Stimulated activated CD8-positive, alpha-beta memory T cell treated with anti-CD3 and anti-CD28 coated beads, Interleukin-4, amount 100 ng/mL, for 4 hours (primary cell): ENCODE results near the gene HAUS2.
"Not testable (repeated sequence)": the region's sequence is repeated elsewhere in the genome, so short reads cannot be mapped to it uniquely, and the experiment has no call there.

Source experiments
- DNase-seq, 2 donors: peaks; one replicate each; pipeline ENCODE4 v3.0.0-alpha.2; 2020; ENCODE audit warnings: low read depth in 2 of 2, low spot score in 1 of 2

HAUS2 gene

GRCh38 chr15:42575188-42576039 lies 26.8 kb downstream of the HAUS2 start, which contains the start of gene STARD9:
TSS of gene STARD9 (plus strand) at chr15:42575606. CDS start at chr15:42575716, 110 bp downstream.
- peak; percentile 83 to 91 for DNase-seq

- DNase-seq, result no peak
Measured at GRCh38 chr15:42576040-42576594, 27.5 kb downstream of the HAUS2 start.

DNA sequence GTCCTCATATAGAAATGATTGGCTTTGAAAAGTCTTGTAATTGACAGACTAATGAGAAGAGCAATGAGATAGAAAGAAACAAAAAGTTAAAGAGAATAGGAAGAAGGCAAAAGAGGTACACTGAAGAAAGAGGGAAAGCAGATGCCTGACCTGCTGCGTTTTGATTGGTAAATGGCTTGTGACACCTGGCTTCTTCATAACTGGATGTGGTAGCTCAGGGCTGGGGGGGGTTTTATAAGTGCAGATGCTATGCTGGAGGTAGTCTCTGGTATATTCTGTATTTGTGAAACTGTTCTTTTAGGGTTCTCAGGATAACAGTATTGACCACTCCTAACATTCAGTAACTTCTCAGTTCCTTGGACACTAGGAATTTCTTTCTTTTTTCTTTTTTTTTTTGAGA lies 28.1 kb downstream of the HAUS2 start:
- DNase-seq, result no peak

GRCh38 chr15:42577514-42578031 lies 28.9 kb downstream of the HAUS2 start:
- no peak for DNase-seq

DNA sequence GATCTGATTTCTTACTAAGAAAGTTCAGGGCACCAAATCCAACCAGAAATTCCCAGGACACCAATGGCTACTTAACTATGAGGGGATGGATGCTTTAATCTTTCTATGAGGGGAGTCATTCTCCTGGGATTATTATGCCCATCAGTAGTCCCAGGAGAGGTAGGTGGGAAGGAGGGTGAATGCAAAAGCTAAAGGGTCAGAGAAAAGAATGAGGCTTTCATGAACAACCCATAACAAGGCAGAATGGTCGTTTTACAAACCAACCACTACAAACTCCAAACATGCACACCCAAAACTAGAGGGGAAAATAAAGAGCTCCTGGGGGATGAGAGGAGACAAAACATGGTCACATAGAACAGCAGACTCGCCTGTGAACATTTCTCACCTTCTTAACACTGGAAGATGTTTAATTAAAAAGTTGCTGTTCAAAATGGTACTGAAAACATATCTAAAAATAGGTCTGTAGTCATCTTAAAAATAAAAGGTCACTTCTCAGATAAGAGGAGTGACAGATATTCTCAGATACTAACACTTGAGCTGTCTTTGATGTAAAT lies 30.4 kb downstream of the HAUS2 start:
- DNase-seq, result no peak

GRCh38 chr15:42581272-42581730 lies 32.7 kb downstream of the HAUS2 start:
- DNase-seq, result peak; percentile 37 to 48

DNA sequence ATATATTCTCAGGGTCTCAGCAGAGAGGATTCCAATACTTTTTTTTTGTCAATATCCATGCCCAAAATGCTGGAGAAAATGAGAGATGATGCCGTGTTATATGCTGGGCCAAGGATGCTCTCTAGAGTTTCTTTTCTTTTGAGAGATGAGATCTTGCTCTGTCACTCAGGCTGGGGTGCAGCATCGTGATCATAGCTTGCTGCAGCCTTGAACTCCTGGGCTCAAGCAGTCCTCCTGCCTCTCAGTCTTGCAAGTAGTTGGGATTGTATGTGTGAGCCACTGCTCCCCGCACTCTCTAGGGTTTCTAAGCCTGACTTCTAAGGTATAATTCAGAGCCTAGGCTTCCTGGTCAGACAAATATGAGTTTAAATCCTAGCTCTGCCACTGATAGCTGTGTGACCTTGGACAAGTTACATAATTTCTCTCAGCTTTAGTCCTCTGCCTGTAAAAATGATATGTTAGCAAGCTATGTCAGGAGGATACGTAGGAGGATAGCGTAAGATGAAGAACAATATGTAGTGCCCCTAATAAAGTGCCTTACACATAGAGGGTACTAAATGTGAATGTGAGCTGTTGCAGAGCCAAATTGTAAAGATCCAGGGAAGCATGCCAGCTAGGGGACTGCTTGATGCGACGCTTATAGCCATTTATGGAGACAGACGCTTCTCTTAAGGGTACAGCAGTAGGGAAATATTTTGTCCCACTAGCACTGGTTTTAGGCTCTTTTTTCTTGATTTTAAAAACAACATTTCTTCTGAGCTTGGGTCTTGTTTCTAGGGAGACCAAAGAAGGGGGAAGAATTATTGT lies 34.1 kb downstream of the HAUS2 start:
- no peak for DNase-seq

DNA sequence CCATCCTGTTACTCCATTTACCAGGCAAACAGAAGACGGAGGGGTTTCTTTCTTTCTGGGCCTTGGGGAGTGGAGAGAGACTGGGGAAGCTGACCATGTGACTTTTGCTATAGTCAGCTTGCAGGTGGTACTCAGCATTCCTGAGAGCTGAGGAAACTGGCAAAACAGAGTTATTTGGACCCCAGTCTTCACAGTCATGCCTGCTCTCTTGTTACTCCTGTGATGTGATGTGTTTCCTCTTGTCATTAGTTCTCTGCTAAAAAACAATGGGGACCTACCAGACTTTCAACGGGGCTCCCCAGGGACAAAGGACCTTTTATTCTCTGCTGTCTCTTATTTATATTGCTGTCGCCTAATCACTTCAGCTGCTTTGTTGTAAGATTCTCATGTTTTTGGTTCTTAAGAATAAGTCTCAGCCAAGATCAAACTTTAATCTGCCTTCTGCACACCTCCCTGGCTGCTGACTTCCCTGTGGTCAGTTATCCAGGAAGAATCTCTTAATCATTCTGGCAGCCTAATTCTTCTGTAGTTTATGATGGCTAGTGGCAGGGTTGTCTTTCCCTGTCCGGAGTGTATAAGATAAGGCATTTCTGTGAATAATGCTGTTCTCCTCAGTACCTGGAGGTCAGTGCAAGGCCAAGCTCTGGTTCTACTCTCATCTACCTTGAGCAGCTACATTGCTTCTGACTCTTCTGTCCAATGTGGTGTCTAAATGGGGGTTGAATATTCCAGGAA lies 35.6 kb downstream of the HAUS2 start:
- no peak for DNase-seq

DNA sequence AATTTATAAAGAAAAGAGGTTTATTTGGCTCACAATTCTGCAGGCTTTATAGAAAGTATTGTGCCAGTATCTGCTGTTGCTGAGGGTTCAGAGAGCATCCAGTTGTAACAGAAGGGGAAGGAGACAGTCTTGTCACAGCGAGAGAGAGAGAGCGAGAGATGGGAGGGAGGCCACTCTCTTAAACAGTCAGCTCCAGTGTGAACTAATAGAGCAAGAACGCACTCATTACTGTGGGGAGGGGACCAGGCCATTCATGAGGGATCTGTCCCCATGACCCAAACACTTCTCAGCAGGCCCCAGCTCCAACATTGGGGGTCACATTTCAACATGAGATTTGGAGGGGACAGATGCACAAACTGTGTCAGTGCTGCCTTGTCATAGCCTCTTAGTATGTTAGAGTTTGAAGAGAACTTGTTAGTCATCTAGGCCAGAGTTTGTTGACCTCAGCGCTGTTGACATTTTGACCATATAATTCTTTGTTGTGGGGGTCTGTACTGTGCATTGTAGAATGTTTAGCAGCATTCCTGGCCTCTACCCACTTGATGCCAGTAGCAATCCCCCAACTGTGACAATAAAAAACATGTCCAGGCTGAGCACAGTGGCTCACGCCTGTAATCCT lies 42.1 kb downstream of the HAUS2 start:
- no peak for DNase-seq

- no peak for DNase-seq
Measured at GRCh38 chr15:42591238-42591934, 42.7 kb downstream of the HAUS2 start.

DNA sequence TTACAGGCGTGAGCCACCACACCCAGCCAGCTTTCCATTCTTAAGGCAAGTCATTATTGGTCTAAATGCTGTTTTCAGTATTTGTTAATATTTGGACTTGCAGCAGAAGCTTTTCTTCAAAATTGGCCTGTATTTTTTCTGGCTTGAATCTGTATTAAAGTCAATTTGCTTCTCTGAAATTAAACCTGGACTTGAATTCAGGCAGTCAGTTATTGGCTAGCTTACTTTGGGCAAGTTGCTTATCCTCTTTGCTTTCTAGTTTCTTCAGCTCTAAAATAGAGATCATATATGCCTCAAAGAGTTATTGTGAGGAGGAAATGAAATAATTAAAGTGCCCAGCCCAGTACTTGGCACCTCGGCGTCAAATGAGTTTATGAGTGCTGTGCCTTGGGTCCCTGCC lies 44.1 kb downstream of the HAUS2 start:
- DNase-seq, result no peak

DNA sequence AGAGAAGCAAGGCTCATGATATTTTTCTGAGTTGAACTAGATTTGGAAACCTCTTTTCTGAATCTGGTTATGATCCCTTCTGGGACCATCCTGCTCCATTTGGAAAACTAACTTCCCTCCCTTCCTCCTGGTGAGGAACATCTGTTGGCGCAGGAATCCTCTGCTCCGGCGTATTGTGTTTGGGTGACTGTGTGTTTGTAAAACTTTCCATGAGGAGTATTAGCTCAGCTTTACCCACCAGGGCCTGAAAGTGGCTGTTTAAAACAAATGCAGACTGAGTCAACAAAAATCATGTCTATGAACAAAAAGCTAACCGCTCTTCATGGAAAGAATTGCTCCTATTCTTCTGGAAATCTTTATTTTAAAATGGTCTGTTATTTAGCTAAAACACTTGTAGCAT lies 44.5 kb downstream of the HAUS2 start:
- no peak for DNase-seq

GRCh38 chr15:42594095-42594494 lies 45.5 kb downstream of the HAUS2 start:
- DNase-seq, result no peak

- no peak for DNase-seq
Measured at GRCh38 chr15:42595626-42596240, 47.1 kb downstream of the HAUS2 start.

DNA sequence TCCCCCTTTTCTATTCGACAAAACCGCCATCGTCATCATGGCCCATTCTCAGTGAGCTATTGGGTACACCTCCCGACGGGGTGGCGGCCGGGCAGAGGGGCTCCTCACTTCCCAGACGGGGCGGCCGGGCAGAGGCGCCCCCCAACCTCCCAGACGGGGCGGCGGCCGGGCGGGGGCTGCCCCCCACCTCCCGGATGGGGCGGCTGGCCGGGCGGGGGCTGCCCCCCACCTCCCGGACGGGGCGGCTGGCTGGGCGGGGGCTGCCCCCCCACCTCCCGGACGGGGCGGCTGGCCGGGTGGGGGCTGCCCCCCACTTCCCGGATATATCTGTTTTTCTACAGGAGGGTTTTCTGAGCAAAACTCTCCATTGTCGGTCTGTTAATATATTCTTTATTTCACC lies 52.7 kb downstream of the HAUS2 start:
- DNase-seq, result not testable (repeated sequence)

DNA sequence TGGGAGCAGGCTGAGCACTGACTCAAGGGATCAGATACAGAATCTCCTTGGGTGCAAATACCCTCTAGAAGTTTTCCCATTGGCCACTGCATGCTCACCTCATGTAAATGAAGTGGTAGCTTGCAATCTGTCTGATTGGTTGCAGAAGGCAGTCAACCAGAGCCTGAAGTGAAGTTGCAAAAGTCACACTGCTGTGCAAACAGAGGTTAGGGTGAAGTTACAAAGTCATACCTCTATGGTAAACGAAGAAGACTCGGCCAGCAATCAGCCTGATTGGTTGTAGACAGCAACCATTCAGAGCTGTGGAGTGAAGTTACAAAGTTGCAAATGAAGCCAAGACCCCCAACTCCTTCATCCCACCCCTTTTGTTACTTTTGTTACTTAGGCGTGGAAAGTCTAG lies 53.9 kb downstream of the HAUS2 start:
- DNase-seq, result no peak

GRCh38 chr15:42603978-42604377 lies 55.3 kb downstream of the HAUS2 start:
- DNase-seq, result no peak

DNA sequence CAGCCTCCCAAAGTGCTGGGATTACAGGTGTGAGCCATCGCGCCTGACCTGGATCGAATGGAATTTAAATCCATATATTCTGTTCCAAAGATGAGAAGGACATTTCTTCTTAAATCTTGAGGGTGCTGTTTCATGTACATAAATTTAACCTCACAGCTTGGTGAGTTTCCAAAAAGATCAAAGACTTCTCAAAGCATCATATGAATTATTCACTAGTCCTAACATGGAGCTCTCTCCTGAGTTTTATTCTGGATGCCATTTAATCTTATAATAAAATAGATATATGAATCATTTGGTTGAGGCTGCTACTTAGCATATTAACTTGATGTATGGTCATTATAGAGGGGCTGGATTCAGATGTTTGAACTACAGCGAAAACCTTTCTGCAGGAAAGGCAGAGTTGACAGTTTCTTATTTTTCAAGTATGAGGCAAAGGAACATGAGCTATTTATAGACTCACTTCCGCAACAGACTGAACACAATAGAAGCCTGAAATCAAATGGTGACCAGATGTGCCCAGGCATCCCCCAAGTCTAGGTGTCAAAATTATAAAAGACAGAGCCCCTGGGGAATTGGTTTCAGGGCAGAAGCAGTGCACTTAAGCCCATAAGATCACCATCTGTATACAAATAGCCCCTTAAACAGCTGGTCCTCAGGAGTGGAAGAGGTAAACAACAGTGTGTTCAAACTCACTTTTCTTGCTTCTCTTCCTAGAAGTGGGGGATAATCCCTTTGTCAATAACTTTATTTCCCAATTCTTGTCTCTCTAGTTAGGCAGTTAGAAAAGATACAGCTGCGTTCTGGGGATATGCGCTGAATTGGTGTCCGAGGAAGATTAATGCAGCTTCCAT lies 56.5 kb downstream of the HAUS2 start:
- no peak for DNase-seq
